Middle frontal gyrus (tissue), 1 donor: ENCODE results near the gene HNRNPUL2.

Experiments
- DNase-seq: peaks from one replicate; pipeline ENCODE4 v3.0.0-alpha.2; 2015; ENCODE audit warnings: low spot score; ENCODE audit errors: extremely low spot score

The HNRNPUL2 gene

DNA sequence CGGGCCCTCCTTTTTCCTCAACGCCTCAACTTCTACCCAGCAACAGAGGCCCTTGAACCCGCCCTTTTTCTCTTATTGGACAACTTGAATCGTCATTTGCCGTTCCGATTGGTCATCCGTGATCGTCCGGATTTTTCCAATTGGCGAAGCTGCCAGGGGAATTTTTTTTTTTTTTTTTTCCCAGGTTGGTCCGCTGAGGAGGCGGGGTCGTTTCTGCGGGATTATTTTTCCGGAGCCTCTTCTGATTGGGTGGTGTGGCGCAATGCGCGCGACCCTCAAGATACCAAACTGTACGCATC, 564 bp upstream of the HNRNPUL2 start:
- DNase-seq = peak; percentile 93

DNA sequence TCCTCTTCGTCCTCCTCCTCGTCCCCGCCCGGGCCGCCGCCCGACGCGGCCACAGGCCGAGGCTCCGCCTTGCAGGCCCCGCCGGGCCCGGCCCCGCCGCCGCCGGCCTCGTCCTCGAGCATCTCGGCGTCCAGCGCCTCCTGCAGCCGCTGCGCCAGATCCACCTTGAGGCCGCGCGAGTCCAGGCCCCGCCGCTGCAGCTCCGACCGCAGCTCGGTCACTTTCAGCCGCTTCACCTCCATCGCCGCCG, 417 bp downstream of the HNRNPUL2 start:
- DNase-seq = no peak

DNA sequence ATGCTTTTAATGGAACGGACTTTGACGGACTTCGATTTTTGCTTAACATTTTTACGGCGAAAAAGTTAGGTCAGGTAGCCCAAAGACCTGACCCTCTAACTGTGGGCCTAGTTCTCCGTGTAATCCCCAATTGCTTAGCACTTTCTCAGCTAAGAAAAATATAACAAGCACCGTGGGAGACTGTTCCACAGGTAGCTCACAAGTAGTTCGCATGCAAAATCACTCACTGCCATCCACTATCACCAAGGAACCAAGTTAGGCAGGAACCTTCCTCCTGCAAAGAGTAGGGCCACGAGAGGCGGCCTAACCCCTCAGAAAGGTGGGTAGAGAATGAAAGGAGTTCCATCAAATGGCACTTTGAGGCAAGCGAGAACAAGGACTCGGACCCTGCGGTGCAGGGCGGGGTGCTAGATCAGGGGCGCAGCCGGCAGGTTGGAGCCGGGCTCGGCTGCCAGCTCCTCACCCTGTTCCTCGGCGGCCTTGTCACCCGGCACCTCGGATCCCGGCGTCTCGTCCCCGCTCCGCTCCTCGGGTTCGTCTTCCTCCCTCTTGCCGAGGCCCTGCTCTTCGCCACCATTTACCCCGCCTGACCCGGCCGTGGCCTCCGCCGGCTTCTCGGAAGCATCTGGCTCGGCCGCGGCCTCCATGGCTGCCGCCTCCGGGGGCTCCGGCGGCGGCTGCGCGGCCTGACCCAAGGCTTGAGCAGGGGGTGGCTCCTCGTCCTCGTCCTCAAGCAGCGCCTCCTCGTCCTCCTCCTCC, 922 bp downstream of the HNRNPUL2 start:
- no peak for DNase-seq

DNA sequence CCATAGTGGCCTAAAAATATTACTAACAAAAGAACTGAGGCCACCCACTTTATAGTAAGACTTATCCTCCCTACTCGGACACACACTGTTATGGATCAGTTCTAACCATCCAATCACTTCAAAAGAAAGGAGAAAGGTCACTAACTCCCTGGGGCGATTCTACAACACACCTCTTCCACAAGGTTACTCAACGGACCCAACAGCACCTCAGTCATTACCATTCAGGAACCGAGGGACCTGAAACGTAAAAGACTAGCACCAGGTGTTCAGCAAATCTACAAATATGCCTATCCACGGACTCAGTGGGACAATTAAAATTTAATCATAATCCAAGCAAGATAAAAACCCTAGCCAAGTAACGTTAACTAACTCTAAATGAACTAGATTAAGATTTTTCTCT, 1.6 kb downstream of the HNRNPUL2 start:
- no peak for DNase-seq

DNA sequence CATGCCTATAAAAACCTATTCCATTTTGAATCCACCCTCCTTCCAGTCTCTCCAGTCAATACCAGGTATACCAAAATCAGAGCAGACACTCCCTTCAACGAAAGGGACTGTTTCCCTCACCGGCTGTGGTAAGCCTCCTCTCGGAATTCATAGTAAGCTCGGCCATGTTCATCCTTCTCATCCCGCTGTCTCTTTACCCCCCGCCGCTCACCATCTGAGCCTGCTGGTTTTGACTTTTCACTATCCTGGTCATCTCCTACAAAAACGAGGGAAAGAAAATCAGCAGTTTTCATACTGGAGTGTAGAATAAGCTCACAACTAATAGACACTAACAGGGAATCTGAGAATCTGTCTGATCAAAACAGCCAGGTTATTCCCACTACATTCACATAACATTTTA, 3.1 kb downstream of the HNRNPUL2 start:
- no peak for DNase-seq

DNA sequence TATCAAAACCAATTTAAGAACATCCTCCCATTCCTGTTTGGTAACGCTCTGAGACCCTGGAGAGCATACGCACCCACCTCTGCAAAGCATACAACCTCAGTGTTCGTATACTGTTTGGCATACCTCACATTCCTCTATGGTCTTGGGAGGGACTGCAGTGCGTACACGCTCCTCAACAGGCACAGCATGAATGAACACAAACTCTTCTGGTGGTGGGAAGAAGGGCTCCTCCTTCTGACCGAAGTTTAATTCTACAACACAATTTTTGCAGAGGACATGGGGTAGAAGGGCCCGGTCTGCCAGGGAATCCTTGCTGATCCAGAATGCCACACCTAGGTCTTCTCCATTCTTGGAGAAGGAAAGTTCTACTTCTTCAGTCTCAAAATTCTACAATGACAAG, 5.3 kb downstream of the HNRNPUL2 start:
- DNase-seq = no peak

DNA sequence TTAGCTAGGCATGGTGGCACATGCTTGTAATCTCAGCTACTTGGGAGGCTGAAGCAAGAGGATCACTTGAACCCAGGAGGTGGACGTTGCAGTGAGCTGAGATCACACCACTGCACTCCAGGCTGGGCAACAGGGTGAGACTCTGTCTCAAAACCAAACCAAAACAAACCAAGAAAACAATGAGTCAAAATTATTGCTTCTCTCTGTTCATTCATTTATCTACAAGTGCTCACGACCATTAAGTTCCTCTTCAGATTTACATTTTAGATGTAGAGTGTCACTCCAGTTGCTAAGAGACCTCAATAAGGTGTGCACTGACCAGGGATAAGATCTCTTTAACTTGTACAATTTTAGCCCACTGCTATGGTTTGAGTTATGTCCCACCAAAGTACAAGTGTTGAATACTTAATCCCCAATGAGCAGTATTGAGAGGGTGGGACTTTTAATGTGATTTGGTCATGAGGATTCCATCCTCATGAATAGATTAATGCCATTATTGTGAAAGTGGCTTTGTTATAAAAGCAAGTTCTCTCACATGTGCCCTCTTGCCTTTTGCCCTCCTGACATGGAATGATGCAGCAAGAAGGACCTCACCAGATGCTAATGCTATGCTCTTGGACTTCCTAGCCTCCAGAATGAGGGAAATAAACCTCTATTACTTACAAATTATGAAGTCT, 7.8 kb downstream of the HNRNPUL2 start:
- DNase-seq = no peak

DNA sequence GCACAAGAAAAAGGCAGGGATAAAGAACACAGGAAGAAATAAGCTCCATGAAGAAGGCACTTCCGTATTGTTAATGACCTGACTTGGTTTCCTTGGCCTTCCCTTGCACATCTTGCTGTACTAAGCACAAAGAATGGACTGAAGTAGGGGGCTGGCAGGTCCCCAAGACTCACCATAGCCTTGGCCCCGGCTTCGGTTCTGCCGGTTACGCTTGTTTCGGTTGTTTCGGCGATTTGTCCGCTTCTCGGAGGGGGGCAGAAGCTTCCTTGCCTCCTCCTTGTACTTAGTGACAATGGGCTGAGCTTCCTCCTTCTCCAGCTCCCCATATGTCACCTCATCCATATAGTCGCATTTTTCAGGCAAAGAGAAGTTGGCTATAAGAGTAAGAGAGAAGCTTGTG, 10.4 kb downstream of the HNRNPUL2 start:
- DNase-seq = no peak

DNA sequence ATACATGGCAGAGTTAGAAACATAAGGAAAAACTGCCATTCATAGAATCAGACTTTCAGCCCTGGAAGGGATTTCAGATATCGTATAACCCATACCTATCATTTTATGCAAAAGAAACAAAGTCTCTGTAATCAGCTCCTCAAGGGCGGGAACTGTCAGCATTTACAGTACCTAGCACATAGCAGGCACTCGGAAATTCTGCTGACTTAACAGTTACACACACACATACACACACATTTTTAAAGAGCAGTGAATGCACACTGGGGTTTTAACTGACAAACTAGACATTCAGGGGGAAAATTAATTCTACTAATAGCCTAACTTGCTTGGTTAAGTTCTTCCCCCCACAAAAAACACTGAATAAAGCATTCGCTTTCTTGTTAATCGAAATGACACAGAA, 11.1 kb downstream of the HNRNPUL2 start:
- no peak for DNase-seq

DNA sequence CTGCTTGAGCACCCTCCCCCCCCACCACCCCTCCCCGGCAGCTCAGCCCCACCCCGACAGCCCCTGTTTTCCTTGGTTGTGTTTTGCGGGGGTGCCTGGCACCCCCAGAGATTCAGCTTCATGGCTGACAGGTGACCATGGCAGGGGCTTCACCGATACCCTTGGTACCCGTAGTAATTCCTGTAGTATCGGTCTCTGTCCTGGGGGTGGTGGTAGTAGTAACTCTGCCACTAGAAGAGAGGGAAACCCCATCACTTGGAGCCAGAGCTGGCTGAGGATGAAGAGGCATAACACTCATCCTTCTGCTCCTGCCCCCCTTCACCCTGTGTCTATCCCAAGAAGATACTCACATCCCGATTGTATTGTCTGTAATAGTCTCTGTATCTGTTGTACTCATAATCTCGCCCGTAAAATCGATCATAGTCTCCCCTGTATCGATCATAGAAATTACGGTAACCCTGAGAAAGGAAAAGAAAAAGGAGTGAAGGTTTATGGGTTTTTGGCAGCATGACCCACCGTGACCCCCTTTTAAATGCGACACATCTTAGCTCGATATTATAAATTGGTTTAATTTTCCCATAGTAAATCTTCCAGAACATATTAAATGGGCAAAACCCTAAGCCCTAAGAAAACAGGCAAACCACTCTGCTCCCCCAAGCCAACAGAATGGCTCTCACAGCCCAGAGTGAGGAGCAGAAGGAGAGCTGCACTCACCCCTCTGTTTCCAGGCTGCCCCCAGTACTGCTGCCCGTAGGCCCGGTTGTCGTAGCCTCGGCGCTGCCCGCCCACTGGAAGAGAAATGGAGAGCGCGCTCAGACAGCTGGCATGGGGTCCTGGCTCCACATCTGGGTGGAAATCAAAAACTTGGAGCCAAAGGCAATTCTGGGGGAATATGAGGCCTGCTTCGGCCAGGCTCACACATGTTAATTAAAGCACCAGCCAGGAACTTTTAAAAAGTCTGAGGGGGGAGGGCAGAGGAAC, 11.8 kb downstream of the HNRNPUL2 start:
- no peak for DNase-seq

DNA sequence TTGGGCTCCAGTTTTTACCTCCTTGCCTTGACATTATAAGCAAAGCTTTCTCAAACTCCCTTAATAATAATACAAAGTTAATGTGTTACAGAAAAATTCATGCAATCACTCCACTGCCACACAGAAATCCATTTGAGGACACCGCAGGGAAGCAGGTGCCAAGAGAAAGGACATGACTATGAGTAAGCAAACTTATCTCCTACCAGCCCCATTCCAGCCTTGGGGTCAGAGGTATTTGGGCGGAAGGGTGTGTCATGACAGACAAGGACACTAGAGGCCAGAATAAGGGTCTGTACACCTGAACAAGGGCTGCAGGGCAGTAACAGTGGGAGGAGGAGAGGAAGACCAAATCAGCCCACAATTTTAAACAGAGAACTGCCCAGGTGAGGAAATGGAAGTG, 13.9 kb downstream of the HNRNPUL2 start:
- DNase-seq = no peak

DNA sequence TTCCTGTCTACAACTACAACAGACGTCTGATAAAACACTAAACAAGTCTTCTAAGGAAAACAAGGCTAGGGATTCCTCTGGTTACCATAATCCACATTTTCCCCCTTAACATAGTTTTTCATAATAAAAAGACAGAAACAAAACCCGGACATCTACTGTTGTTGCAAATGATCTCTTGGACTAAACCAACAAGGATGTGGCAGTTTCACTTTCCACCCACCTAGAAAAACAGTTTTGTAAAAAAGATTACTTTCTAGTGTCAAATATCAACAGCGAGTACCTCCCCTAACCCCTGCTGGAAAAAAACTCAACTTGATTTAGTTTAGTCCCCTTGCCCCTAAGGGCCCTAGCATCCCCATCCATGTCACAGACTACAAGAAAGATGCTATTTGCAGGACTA, 14.4 kb downstream of the HNRNPUL2 start:
- no peak for DNase-seq

DNA sequence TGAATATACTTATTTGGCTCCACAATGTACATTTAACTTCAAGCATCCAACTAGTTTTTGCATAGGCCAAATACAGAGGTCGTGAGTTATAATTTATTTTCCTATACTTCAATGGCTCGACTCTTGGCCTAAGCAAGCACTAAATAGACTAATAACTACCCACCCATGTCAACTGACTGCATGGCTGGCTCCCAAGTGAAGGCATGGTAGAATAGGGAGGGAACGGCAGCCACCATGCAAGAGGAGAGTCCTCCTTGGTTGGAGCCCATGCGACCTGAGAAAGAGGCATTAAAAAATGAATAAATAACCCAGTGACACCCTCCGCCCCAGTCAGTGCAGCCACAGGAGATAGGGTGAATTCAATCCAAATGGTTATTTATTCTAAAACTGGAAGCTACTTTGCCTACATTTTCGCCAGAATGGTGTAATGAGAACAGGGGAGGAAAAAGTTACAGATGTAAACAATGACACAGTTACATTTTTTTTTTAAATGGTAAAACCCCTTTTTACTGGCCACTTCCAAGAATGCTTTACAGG, 14.9 kb downstream of the HNRNPUL2 start:
- no peak for DNase-seq

DNA sequence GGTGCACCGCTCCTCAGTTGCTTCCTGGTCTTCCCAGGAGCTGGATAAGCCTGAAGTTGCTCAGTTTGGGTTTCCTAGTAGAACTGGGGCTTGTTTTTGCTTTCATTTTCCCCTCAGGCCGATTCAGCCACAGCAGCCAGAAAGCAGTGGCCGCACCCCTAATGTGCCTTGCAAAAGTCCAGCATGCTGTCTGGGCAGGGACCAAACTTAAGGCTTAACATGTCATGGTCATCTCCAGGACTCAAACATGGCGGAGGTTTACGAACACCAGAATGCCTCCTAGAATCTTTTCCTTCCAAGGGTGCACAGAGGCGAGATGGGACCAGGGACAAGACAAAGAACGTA, 17.3 kb downstream of the HNRNPUL2 start:
- no peak for DNase-seq

DNA sequence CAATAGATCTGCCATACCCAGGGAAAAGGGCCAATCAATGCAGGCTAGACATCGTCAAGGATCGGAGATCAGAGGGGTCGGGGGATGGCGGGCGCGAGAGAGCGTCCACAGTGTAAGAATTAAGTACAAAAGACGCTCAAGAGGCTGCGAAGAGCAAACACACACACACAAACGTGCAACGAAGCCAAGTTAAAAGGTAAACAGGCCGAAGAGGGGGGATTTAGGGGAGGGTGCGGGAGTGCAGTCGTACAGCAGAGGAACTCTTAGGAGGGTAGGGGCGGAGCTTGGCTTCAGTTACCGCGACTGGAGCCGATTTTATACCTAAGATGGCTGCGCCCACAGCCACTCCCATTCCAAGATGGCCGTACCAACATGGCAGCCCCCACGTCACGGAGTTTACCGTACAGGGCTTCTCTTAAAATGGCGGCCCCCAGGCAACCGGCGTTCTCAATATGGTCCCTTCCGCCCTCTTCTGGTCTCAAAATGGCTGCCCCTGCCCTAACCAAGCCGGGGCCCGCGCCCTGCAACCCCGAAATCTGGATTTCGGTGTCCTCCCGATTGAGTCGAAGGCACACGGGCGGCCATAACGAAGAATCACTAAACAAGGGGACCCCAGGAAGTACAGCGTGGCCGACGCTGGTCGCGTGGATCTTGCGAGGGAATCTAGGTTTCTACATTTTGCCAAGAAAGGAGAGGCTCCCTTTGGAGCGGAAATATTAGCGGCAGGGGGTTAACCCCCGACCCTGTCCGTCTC, 17.8 kb downstream of the HNRNPUL2 start:
- peak; percentile 96 for DNase-seq

DNA sequence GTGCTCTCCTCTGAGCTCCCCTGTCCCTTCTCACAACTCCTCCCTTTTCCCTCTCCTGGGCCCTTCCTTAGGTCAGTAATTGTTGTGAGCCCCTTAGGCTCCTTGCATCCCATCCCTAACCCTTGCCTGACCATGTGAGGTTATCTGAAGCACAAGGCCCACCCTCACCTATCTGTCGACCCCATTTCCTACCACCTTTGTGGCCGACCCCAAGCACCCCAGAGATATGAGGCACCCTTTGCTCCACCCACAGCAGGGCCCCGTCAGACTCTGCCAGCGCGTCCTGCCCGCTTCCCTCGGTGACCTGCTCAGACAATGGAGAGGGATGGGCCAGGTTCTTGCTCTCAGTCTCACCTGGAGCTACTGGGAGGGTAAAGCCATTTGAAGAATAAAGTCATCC, 18.5 kb downstream of the HNRNPUL2 start:
- DNase-seq = no peak

DNA sequence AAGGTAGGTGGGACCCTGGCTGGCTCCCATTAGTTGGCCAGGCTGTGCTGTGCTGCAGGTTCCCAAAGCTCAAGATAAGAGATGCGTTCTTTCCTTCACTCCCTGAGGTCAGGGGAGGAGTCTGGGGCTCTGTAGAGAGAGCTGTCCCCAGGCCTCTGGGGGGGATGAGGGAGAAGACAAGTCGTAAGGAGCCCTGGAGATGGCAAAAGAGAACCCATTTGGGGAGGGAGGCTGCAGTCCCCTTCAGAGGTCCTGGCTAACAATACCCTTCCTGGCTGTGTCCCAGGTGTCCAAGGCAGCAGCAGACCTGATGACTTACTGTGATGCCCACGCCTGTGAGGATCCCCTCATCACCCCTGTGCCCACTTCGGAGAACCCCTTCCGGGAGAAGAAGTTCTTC, 18.9 kb downstream of the HNRNPUL2 start:
- no peak for DNase-seq

DNA sequence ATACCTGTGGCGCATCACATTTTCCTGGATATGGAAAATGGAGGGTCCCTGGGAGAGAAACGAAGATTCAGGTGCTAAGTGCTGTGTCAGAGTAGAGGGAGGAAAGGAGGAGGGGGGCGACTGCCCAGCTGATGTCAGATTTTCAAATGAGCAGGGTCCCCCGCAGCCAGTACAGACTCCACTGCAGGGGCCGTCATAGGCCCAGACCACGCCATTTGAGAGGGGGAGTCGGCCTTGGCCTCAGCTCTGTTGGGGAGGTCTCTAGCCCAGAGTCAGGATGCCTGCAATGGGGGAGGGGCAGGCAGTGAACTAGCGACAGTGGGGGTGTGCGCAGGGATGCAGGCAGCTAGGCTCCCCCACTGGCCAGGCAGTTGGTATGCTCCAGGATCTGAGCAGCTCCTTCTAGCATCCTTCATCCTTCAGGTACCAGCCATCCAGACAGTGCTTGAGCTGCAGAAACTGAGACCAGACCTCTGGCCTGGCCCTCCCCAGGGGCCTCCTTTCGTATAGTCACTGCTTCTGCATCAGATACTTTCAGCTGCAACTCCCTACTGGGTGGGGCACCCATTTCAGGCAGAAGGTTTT, 19.9 kb downstream of the HNRNPUL2 start, which contains the start of the genes BSCL2 and GNG3:
Gene BSCL2, minus strand, starts transcription at position 148 of the 585 bp plus-strand sequence. CDS start 229 bp downstream, outside the sequence.
Gene GNG3, plus strand, starts transcription at position 400 of the 585 bp plus-strand sequence. CDS start 620 bp downstream, outside the sequence.
- peak; percentile 81 for DNase-seq

DNA sequence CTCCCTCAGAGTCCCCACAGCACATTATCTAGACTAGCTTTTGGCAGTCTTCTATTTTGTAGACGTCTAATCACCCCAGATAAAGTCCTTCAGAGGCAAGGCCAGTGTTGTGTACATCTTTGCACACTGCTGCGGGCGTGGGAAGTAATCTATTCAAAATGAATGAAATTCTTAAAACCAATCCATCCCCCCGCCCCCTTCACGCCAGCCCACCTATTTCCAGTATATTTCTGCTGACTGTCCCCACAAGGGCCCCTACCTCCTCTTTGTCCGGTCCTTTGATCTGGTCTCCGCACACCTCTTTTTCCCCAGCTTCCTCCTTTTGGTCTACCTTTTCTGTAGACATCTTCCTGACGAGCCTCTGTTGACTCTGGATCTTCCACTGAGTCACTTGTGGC, 20.4 kb downstream of the HNRNPUL2 start:
- DNase-seq = no peak

DNA sequence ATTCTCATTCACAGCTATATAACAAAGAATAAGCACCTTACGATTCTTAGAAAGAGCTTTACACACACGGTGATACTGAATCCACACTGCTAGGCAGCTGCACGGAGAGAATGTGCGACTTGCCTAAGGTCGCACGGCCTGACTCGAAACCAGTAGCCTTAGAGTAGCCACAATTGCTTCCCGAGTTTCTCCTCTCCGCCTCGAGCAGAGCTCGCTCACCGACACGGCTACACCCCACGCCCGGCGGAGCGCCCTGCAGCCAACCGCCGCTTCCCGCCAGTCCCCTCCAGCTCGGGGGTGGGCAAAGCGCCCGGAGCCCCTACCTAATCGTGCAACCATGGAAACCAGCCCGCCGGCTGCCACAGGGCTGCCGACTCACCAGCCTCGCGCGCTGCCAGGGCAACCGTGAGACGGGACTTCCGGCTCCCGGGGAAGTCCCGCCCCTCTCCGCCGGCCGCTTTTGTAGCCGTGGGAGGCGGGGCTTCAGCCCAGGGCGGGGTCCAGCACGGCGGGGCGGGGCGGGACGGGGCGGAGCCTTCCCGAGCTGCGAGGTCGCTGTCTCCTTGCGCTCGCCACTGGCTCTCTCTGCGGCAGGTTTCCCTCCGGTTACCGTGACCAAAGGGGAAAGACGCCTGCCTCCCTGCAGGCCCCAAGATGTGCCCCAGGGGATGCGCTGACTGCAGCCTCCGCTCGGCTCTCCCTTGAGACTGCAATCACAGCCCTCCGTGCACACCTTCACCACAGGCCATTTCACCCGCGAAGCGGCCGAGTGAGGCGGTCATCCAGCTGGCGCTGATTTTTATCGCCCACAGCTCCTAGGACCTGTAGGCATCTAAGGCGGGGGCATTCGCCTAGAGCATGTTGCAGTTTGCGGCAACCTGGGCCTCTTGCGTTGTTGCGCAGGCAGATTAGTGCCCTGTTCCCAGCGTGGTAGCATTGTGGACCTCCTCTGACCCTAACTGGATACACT, 21.1 kb downstream of the HNRNPUL2 start:
- peak; percentile 88 for DNase-seq
